ENCODE data around the gene RAD21L1. TPM values are rescaled to one million over a fixed set of nuclear protein-coding genes. Genes with fewer than 3 reads are reported as not detected.
"Not testable (repeated sequence)": the region's sequence is repeated elsewhere in the genome, so short reads cannot be mapped to it uniquely, and the experiment has no call there.

RAD21L1 gene
- total RNA-seq, 2 experiments from 2014 or later = 0.18 TPM; not detected in 1

GRCh38 chr20:1241456-1241855 is 15.6 kb downstream of the RAD21L1 start:
- ChIA-PET CTCF (no interaction called here), POLR2A (interaction anchor here (1.0 kb wide), 1 partner anchor 32 kb away, joined by 3 read pairs; no protein-coding TSS in a partner anchor)
- H3K27me3 Mint-ChIP-seq (ENCODE audit: low read depth) = peaks cover 22% of the 10 kb centered on the region
- no peaks in the 10 kb centered on the region for H3K36me3 Mint-ChIP-seq (ENCODE audit: low read depth)
- no peaks in the 10 kb centered on the region for H3K9me3 Mint-ChIP-seq (ENCODE audit: insufficient read depth)
- H3K27ac Mint-ChIP-seq = no peak overlapping the region
- no peak for ATAC-seq
- DNase-seq = no peak
- no peak overlapping the region for H3K4me3 Mint-ChIP-seq
- peaks cover 9% of the 10 kb centered on the region for H3K4me1 Mint-ChIP-seq (ENCODE audit: low read depth)

- peaks cover 22% of the 10 kb centered on the region for H3K27me3 Mint-ChIP-seq (ENCODE audit: low read depth)
- no peaks in the 10 kb centered on the region for H3K9me3 Mint-ChIP-seq (ENCODE audit: insufficient read depth)
- ChIA-PET POLR2A (no interaction called here), CTCF (no interaction called here)
- H3K4me1 Mint-ChIP-seq (ENCODE audit: low read depth) = peaks cover 9% of the 10 kb centered on the region
- ATAC-seq = no peak
- H3K4me3 Mint-ChIP-seq = no peak overlapping the region
- H3K36me3 Mint-ChIP-seq (ENCODE audit: low read depth) = no peaks in the 10 kb centered on the region
- DNase-seq = no peak
- no peak overlapping the region for H3K27ac Mint-ChIP-seq
These were observed 16.3 kb downstream of the RAD21L1 start for GRCh38 chr20:1242099-1242498.

DNA sequence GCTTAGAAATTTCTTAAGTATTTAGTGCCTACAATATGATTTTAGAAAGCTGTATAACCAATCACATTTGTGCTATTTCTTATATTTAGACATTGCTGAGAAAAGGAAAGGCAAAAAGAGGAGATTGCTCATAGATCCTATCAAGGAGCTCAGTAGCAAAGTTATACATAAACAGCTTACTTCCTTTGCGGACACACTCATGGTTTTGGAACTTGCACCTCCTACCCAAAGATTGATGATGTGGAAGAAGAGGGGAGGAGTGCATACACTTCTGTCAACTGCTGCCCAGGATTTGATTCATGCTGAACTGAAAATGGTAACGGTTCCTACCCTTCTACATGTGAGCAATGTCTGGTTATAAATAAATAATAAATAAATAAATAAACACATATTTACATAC is 16.7 kb downstream of the RAD21L1 start:
- Mint-ChIP-seq H3K27ac (no peak overlapping the region), H3K9me3 (ENCODE audit: insufficient read depth) (no peaks in the 10 kb centered on the region), H3K4me1 (ENCODE audit: low read depth) (peaks cover 9% of the 10 kb centered on the region), H3K4me3 (no peak overlapping the region), H3K27me3 (ENCODE audit: low read depth) (peaks cover 22% of the 10 kb centered on the region), H3K36me3 (ENCODE audit: low read depth) (no peaks in the 10 kb centered on the region)
- DNase-seq (no peak), ATAC-seq (no peak)
- ChIA-PET POLR2A (no interaction called here), CTCF (no interaction called here)

DNA sequence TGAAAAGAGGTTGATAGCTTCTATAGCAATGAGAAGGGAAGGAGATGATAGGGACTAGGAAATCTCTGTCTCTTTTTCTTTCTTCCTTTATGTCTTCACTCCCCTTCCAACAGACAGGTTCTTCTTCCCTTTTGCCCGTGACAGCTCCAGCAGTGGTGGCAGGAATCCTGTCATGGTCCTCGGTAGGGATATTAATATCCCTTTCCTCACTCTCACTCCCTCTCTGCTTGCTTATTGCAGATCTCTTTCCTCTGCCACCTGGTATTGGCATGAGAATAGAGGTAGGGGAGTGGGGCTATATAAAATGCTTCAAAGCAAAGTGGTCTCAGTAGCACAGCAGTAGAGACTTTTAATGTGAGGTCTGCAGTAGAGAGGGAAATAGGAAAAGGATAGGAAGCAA is 19.7 kb downstream of the RAD21L1 start:
- ATAC-seq = no peak
- Mint-ChIP-seq H3K4me1 (ENCODE audit: low read depth) (peaks cover 9% of the 10 kb centered on the region), H3K27me3 (ENCODE audit: low read depth) (peaks cover 22% of the 10 kb centered on the region), H3K9me3 (ENCODE audit: insufficient read depth) (peaks cover under 1% of the 10 kb centered on the region), H3K27ac (no peak overlapping the region), H3K36me3 (ENCODE audit: low read depth) (no peaks in the 10 kb centered on the region), H3K4me3 (no peak overlapping the region)
- no peak for DNase-seq
- POLR2A ChIA-PET = no interaction called here
- CTCF ChIA-PET = interaction anchor here (0.7 kb wide), 1 partner anchor 33 kb away, joined by 3 read pairs; no protein-coding TSS in a partner anchor

DNA sequence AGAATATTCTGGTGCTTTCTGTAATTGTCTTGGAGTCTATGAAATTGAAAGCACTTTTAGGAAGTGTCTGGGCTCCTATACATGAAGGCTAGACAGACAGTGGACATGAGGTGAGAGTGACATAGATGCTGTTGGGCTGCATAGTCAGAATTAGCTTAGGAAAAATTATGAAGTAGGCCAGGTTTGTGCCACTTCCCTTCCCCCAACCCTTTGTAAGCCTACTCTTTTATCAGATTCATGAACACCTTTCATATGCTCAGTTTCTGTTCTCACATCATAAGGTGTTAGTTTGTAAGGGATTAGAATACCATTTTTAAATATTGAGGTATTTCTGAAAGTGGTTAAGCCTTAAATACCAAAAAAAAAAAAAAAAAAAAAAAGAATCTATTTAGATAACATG is 21.8 kb downstream of the RAD21L1 start:
- ATAC-seq (no peak), DNase-seq (no peak)
- CTCF ChIA-PET = interaction anchor here (1.5 kb wide), 1 partner anchor 256 kb away, joined by 4 read pairs; no protein-coding TSS in a partner anchor
- no peak overlapping the region for H3K4me3 Mint-ChIP-seq
- H3K27me3 Mint-ChIP-seq (ENCODE audit: low read depth) = peaks cover 14% of the 10 kb centered on the region
- H3K4me1 Mint-ChIP-seq (ENCODE audit: low read depth) = peaks cover 7% of the 10 kb centered on the region
- POLR2A ChIA-PET = no interaction called here
- H3K27ac Mint-ChIP-seq = no peak overlapping the region
- H3K36me3 Mint-ChIP-seq (ENCODE audit: low read depth) = peaks cover 3% of the 10 kb centered on the region
- peaks cover 9% of the 10 kb centered on the region for H3K9me3 Mint-ChIP-seq (ENCODE audit: insufficient read depth)

- ATAC-seq; CTCF ChIA-PET; H3K9me3 Mint-ChIP-seq (ENCODE audit: insufficient read depth); DNase-seq; POLR2A ChIA-PET; H3K27ac Mint-ChIP-seq; H3K4me3 Mint-ChIP-seq; H3K36me3 Mint-ChIP-seq (ENCODE audit: low read depth); H3K4me1 Mint-ChIP-seq (ENCODE audit: low read depth): not testable (repeated sequence)
- peaks cover 10% of the 10 kb centered on the region for H3K27me3 Mint-ChIP-seq (ENCODE audit: low read depth)
These were observed 24.4 kb downstream of the RAD21L1 start for GRCh38 chr20:1250282-1250681.

DNA sequence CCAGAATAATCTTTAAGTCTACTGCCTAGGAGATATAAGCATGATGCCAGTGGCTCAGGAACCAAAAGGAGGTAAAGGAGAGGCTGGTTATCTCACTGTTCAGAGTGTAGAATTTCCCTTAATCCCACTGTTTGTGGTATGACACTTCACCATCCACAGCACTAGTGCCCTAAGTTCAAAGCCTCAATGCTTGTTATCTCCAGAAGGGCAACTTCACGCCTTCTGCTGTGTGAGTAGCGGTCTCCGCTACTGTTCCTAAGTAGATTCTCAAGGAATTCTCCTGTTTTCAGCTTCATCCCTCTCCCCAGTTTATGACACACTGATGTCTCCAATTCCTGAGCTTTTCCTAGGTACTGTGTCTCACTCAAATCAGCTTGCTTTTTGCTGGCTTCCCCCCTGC is 26.6 kb downstream of the RAD21L1 start:
- no peak overlapping the region for H3K27ac Mint-ChIP-seq
- POLR2A ChIA-PET = no interaction called here
- H3K27me3 Mint-ChIP-seq (ENCODE audit: low read depth) = peaks cover 7% of the 10 kb centered on the region
- DNase-seq (no peak), ATAC-seq (no peak)
- H3K9me3 Mint-ChIP-seq (ENCODE audit: insufficient read depth) = peaks cover 9% of the 10 kb centered on the region
- CTCF ChIA-PET = no interaction called here
- H3K36me3 Mint-ChIP-seq (ENCODE audit: low read depth) = peaks cover 3% of the 10 kb centered on the region
- no peak overlapping the region for H3K4me3 Mint-ChIP-seq
- peaks cover 3% of the 10 kb centered on the region for H3K4me1 Mint-ChIP-seq (ENCODE audit: low read depth)

- POLR2A ChIA-PET = no interaction called here
- CTCF ChIA-PET = interaction anchor here (0.8 to 1.4 kb wide), 5 partner anchors 11 to 510 kb away, joined by 3 to 4 read pairs (median 3); partner anchors contain the start of gene SNPH
- DNase-seq (no peak), ATAC-seq (no peak)
- Mint-ChIP-seq H3K4me3 (no peak overlapping the region), H3K36me3 (ENCODE audit: low read depth) (peaks cover 3% of the 10 kb centered on the region), H3K27ac (no peak overlapping the region), H3K9me3 (ENCODE audit: insufficient read depth) (peaks cover 9% of the 10 kb centered on the region), H3K27me3 (ENCODE audit: low read depth) (peaks cover 7% of the 10 kb centered on the region), H3K4me1 (ENCODE audit: low read depth) (peaks cover 3% of the 10 kb centered on the region)
These were observed 28.4 kb downstream of the RAD21L1 start for GRCh38 chr20:1254254-1254653.

DNA sequence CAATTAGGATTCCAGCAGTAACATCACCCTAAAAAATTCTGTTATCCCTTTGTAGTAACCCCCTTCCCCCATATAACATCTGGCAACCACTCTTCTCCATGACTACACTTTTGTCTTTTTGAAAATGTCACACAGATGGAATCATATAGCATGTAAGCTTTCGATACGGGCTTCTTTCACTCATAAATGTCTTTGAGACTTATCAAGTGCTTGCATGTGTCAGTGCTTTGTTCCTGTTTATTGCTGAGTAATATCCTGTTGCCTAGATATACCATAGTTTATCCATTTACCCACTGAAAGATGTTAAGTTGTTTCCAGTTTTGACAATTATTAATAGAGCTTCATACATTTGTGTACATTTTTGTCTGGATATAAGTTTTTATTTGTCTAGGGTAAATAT is 29.8 kb downstream of the RAD21L1 start:
- ATAC-seq = no peak
- ChIA-PET POLR2A (no interaction called here), CTCF (interaction anchor here (1.4 kb wide), 1 partner anchor 248 kb away, joined by 3 read pairs; no protein-coding TSS in a partner anchor)
- Mint-ChIP-seq H3K9me3 (ENCODE audit: insufficient read depth) (peaks cover 7% of the 10 kb centered on the region), H3K4me1 (ENCODE audit: low read depth) (peaks cover 3% of the 10 kb centered on the region), H3K36me3 (ENCODE audit: low read depth) (peaks cover 3% of the 10 kb centered on the region), H3K27me3 (ENCODE audit: low read depth) (peaks cover 7% of the 10 kb centered on the region), H3K27ac (no peak overlapping the region), H3K4me3 (no peak overlapping the region)
- no peak for DNase-seq

- CTCF ChIA-PET = interaction anchor here (1.4 kb wide), 1 partner anchor 240 kb away, joined by 4 read pairs; no protein-coding TSS in a partner anchor
- H3K36me3 Mint-ChIP-seq (ENCODE audit: low read depth) = peaks cover 11% of the 10 kb centered on the region
- ATAC-seq (no peak), DNase-seq (no peak)
- peaks cover 15% of the 10 kb centered on the region for H3K9me3 Mint-ChIP-seq (ENCODE audit: insufficient read depth)
- H3K4me1 Mint-ChIP-seq (ENCODE audit: low read depth) = peaks cover 38% of the 10 kb centered on the region
- POLR2A ChIA-PET = no interaction called here
- H3K27me3 Mint-ChIP-seq (ENCODE audit: low read depth) = no peaks in the 10 kb centered on the region
- no peak overlapping the region for H3K27ac Mint-ChIP-seq
- no peak overlapping the region for H3K4me3 Mint-ChIP-seq
These were observed 38.0 kb downstream of the RAD21L1 start for GRCh38 chr20:1263853-1264252.

DNA sequence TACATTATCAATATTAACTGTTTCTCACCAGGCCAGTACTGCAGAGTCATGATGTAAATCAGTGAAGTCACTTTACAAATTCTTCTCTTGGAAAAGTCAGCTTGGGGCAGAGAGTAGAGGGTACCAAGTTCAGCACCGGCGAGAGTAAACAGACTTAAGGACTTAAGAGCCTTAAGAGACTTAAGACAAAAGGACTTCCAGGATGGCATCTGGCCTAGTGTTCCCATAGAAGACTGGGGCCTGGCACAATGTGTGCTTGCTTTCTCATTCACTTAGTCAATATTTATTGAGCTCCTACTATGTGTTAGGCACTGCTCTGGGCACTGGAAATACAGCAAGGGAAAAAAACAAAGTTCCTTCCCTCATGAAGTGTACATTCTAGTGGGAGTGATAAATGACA is 38.9 kb downstream of the RAD21L1 start:
- Mint-ChIP-seq H3K9me3 (ENCODE audit: insufficient read depth) (peaks cover 15% of the 10 kb centered on the region), H3K4me1 (ENCODE audit: low read depth) (peaks cover 38% of the 10 kb centered on the region), H3K4me3 (no peak overlapping the region), H3K27ac (no peak overlapping the region), H3K27me3 (ENCODE audit: low read depth) (no peaks in the 10 kb centered on the region), H3K36me3 (ENCODE audit: low read depth) (peaks cover 11% of the 10 kb centered on the region)
- ChIA-PET POLR2A (interaction anchor here (0.6 kb wide), 1 partner anchor 10 kb away, joined by 3 read pairs; no protein-coding TSS in a partner anchor), CTCF (interaction anchor here (1.2 to 1.9 kb wide), 2 partner anchors 10 to 36 kb away, joined by 3 to 8 read pairs; no protein-coding TSS in a partner anchor)
- no peak for DNase-seq
- ATAC-seq = no peak

- H3K9me3 Mint-ChIP-seq (ENCODE audit: insufficient read depth) = peaks cover 15% of the 10 kb centered on the region
- peak overlapping the region; percentile 93 for H3K27ac Mint-ChIP-seq
- H3K4me1 Mint-ChIP-seq (ENCODE audit: low read depth) = peaks cover 38% of the 10 kb centered on the region
- ATAC-seq = no peak
- ChIA-PET CTCF (interaction anchor here (0.8 to 1.9 kb wide), 5 partner anchors 11 to 511 kb away, joined by 3 to 8 read pairs (median 3); no protein-coding TSS in a partner anchor), POLR2A (interaction anchor here (0.6 to 1.0 kb wide), 3 partner anchors 10 to 68 kb away, joined by 3 to 6 read pairs (median 5); no protein-coding TSS in a partner anchor)
- peaks cover 11% of the 10 kb centered on the region for H3K36me3 Mint-ChIP-seq (ENCODE audit: low read depth)
- no peaks in the 10 kb centered on the region for H3K27me3 Mint-ChIP-seq (ENCODE audit: low read depth)
- no peak for DNase-seq
- peak overlapping the region; percentile 88 for H3K4me3 Mint-ChIP-seq
These were observed 39.5 kb downstream of the RAD21L1 start for GRCh38 chr20:1265226-1265915.
